Measurements from ENCODE around the gene DPH1.

Gene DPH1

GRCh38 chr17:2050300-2051060 is 20.5 kb downstream of the DPH1 start:
- peak; percentile 67 for DNase-seq

- DNase-seq, result peak; percentile 54
Observed at GRCh38 chr17:2051061-2051932, 21.3 kb downstream of the DPH1 start.

- DNase-seq, result no peak
Observed at GRCh38 chr17:2051933-2052559, 22.1 kb downstream of the DPH1 start.

GRCh38 chr17:2053380-2054261 is 23.7 kb downstream of the DPH1 start:
- DNase-seq, result peak; percentile 74

- no peak for DNase-seq
Observed at GRCh38 chr17:2054262-2054511, 24.2 kb downstream of the DPH1 start.

- DNase-seq, result peak; percentile 79
Observed at GRCh38 chr17:2054512-2055291, 24.7 kb downstream of the DPH1 start, which contains the start of gene HIC1. TSS of gene HIC1 (plus strand) at chr17:2055103. CDS start at chr17:2056691, 1,588 bp downstream.

- peak; percentile 55 for DNase-seq
Observed at GRCh38 chr17:2055292-2056205, 25.6 kb downstream of the DPH1 start.

- DNase-seq, result peak; percentile 60
Observed at GRCh38 chr17:2056206-2057174, 26.5 kb downstream of the DPH1 start.

GRCh38 chr17:2057175-2057759 is 27.3 kb downstream of the DPH1 start:
- no peak for DNase-seq

GRCh38 chr17:2057760-2058585 is 28.0 kb downstream of the DPH1 start:
- no peak for DNase-seq

- DNase-seq, result peak; percentile 46
Observed at GRCh38 chr17:2058586-2059546, 28.9 kb downstream of the DPH1 start.

GRCh38 chr17:2059547-2060384 is 29.8 kb downstream of the DPH1 start:
- DNase-seq, result no peak

- no peak for DNase-seq
Observed at GRCh38 chr17:2060385-2060658, 30.4 kb downstream of the DPH1 start.

- DNase-seq, result no peak
Observed at GRCh38 chr17:2060681-2061440, 30.9 kb downstream of the DPH1 start.

- no peak for DNase-seq
Observed at GRCh38 chr17:2061441-2061958, 31.5 kb downstream of the DPH1 start.

All from fibroblast of skin of back (primary cell).